HG02759 (cell line): ENCODE results near the gene ALOX15B.
"Not testable (repeated sequence)": the region's sequence is repeated elsewhere in the genome, so short reads cannot be mapped to it uniquely, and the experiment has no call there.

Experiments
- ATAC-seq: cut with Tn5 transposase; IDR thresholded peaks from one replicate; pipeline ENCODE4 v1.9.1; 2021; ENCODE audit warnings: mild to moderate bottlenecking, moderate library complexity; ENCODE audit not compliant: unreplicated experiment

ALOX15B gene

DNA sequence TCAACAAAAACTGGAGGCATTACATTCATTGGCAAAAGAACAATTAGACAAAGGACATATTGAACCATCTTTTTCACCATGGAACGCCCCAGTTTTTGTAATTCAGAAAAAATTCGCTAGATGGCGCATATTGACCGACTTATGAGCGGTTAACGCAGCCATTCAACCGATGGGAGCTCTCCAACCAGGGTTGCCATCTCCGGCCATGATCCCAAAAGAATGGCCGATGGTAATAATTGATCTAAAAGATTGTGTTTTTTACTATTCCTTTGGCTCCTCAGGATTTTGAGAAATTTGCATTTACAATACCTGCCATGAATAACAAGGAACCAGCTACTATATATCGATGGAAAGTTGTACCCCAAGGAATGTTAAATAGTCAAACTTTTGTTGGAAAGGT lies 21.4 kb downstream of the ALOX15B start:
- ATAC-seq: no peak

DNA sequence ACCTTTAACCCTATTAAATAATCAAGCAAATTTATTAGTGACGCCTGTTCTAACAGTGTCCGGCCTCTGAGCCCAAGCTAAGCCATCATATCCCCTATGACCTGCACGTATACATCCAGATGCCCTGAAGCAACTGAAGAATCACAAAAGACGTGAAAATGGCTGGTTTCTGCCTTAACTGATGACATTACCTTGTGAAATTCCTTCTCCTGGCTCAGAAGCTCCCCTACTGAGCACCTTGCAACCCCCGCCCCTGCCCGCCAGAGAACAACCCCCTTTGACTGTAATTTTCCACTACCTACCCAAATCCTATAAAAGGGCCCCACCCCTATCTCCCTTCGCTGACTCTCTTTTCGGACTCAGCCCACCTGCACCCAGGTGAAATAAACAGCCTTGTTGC lies 23.0 kb downstream of the ALOX15B start:
- not testable (repeated sequence) for ATAC-seq

GRCh38 chr17:8062435-8062806 lies 23.6 kb downstream of the ALOX15B start:
- no peak for ATAC-seq

- no peak for ATAC-seq
Observed at GRCh38 chr17:8062807-8063483, 24.1 kb downstream of the ALOX15B start.

- no peak for ATAC-seq
Observed at GRCh38 chr17:8063761-8064534, 25.1 kb downstream of the ALOX15B start.

DNA sequence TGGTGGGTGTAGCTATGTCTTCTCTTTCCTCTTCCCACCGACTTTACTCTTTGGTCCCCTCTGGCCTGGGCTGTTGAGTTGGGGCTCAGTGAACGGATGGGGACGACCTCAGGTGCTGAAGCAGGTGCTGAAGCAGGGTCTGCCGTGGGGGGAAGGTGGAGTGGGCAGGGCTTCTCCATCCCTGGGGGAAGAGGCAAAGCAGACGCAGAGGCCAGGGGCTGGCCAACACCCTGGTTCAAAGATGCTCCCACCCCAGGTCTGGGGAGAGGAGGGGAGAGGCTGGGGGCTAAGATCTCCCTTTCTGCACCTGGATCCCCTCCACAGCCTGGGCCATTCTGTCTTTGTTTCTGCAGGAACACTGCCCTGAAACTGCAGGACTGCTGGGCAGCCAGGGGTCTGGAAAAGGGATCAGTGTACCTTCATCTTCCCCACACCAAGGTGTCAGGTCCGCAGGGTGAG lies 25.7 kb downstream of the ALOX15B start:
- ATAC-seq: no peak

- no peak for ATAC-seq
Observed at GRCh38 chr17:8066841-8067775, 28.2 kb downstream of the ALOX15B start.

- ATAC-seq: no peak
Observed at GRCh38 chr17:8067806-8068205, 28.9 kb downstream of the ALOX15B start.

- ATAC-seq: no peak
Observed at GRCh38 chr17:8068736-8069586, 30.1 kb downstream of the ALOX15B start.

GRCh38 chr17:8069587-8069860 lies 30.7 kb downstream of the ALOX15B start:
- no peak for ATAC-seq

- no peak for ATAC-seq
Observed at GRCh38 chr17:8071496-8071895, 32.6 kb downstream of the ALOX15B start.

- no peak for ATAC-seq
Observed at GRCh38 chr17:8072341-8072728, 33.5 kb downstream of the ALOX15B start.

GRCh38 chr17:8072729-8073461 lies 34.0 kb downstream of the ALOX15B start:
- ATAC-seq: no peak

GRCh38 chr17:8073627-8074484 lies 35.0 kb downstream of the ALOX15B start:
- no peak for ATAC-seq

DNA sequence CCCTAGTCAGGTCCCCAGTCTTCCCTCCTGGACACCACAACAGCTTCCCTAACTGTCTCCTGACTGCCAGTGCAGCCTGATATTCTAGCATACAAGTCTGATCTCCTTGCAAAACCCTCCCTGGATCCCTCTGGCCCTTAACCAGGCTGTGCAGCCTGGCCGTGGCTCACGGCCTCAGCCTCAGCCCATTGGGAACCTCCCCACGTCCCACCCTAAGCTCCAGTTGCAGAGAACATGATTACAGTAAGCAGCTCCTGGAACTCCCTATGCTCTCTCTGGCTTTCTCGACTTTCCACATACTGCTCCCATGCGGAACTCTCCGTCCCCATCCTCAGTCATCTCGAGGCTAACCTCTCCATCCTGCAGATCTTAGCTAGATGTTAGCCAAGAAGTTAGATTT lies 35.7 kb downstream of the ALOX15B start:
- ATAC-seq: no peak

- ATAC-seq: no peak
Observed at GRCh38 chr17:8075081-8075480, 36.2 kb downstream of the ALOX15B start.

- no peak for ATAC-seq
Observed at GRCh38 chr17:8075574-8076342, 36.9 kb downstream of the ALOX15B start.

GRCh38 chr17:8076502-8077266 lies 37.8 kb downstream of the ALOX15B start:
- ATAC-seq: no peak
